Right ventricle myocardium superior (tissue), 1 donor: ENCODE measurements around the gene SULT1A1. TPM values are rescaled to one million over a fixed set of nuclear protein-coding genes. Genes with fewer than 3 reads are reported as not detected.
"Not testable (repeated sequence)": the region's sequence is repeated elsewhere in the genome, so short reads cannot be mapped to it uniquely, and the experiment has no call there.

Experiments used
- ATAC-seq: fragments of 200-7000 bp; cut with Tn5 transposase; one replicate; pipeline ENCODE4 v1.9.1; 2020; ENCODE audit warnings: mild to moderate bottlenecking; ENCODE audit not compliant: poor library complexity
- DNase-seq: peaks from one replicate; pipeline ENCODE4 v3.0.0-alpha.2; 2020
- intact Hi-C: fragments of 100-400 bp; cut with DNase I; formaldehyde crosslinking; loops from one replicate; pipeline ENCODE4 v1.11.2; 2022
- total RNA-seq: library from RNA; stranded (reverse); fragmentation: NEBNext Ultra II Directional; extraction: Animal tissue kit (Norgen Biotek cat#: 25700); gene quantifications from one replicate; pipeline ENCODE4 v1.2.1, GENCODE V29; 2021
- donor health status: DM: no; HTN: yes; CAD: no; lungs with severe emphysema.

SULT1A1 gene
- total RNA-seq, 1 donor from 2014 or later: 13.1 TPM

DNA sequence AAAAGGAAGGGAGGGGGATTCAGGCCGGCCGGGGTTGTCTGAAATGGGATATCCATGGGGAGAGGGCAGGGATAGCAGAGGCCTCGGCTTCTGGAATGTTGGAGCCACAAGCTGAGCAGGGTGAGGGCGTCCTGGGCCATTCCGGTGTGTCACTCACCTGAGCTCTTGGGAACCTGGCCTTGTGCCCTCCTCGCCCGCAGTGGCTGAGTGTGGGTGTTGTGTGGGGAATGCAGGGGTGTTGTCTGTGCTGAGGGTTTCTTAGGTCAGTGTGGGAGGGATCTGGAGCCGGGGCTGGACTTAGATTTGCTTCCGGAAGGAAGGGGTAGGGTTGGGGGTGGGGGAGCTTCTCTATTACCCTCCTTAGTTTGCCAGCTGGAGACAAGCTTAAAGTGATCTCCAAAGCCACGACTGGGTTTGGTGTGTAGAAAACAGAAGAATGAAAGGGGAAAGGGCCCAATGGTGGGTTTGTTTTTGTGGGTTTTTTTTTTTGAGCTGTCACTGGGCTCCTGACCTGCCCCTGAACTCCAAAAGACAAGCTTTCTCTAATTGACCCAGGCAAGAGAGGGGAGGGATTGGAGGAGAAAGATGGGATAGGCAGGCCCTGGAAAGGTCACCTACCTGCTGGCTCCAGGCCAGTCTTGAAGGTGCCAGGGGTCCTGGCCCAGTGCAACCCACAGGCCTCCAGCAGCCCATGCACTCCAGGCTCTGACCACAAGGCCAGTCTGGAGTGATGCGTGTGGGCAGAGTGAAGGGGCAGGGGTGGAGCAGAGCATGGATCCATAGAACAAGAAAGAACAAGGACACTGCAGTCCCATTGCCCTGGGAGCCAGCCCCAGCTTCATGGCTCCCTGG, 12.8 kb downstream of the SULT1A1 start, which contains the start of gene SULT1A2:
SULT1A2 (minus strand) TSS at position 211 of the 852 bp plus-strand sequence. CDS start 1,120 bp downstream, outside the sequence.
- no peak for DNase-seq
- ATAC-seq: peak; percentile 49
- intact Hi-C loops: no loop called here

DNA sequence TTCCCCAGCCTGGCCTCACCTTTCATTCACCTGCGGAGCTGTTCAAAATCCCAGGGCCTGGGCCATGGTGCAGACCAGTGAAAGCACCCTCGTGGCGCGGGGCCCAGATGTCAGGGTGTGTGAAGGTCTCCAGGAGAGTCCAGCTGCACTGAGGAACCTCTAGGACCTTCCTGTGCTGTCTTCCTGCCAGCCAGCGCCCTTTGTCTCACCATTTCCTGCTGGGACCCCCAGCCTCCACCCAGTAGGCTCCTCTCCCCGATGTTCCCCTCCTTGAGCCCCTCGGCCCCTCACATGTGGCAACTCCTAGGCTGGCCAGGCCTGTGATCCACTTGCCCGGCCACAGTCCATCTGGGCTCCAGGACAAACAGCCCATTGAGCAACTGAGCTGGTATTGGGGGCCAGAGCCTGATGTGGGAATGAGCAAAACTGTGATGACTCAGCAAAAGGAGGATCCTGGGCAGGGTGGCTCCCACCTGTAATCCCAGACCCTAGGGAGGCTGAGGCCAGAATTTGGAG, 13.7 kb downstream of the SULT1A1 start:
- intact Hi-C loops: no loop called here
- DNase-seq (no peak), ATAC-seq (peak; percentile 8)

DNA sequence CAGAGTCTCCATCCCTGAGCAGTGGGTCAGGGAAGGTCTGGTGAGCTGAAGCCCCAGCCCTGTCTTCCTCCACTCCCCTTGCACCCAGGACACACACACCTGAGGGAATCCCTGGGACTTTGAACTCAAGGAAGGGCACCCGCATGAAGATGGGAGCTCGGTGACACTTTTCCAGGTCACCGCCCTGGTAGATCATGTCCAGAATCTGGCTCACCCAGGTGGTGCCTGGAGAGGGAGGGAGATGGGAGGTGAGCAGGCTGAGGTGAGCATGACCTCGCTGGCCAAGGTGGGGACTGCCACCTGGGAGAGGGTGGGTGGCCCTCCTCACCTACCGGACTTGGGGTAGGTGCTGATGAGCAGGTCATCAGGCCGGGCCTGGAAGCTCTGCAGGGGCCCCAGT, 14.4 kb downstream of the SULT1A1 start:
- ATAC-seq, DNase-seq, intact Hi-C loops: not testable (repeated sequence)

DNA sequence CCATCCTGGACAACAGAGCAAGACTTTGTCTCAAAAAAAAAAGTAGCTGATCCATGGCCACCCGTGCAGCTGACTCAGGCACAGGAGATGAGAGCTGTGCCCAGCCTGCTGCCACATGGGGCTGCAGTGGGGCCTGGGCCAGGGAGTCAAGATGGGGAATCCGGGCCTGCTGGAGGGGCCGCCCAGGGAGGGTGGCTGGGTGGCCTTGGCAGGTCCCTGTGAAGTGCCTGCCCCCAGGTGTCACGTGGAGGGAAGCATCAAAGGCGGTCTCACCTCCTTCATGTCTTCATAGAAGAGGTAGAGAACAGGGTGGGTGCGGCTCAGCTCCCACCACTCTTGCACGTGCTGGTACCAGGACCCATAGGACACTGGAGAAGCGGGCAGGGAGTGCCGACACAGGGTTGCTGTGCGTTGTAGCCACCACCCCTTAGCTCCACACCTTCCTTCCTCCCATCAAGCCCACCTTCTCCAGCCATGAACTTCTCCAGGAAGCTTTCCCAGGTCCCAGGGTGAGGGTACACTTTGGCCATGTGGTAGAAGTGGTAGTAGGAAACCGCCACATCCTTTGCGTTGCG, 16.8 kb downstream of the SULT1A1 start:
- no peak for DNase-seq
- no peak for ATAC-seq
- intact Hi-C loops: no loop called here

DNA sequence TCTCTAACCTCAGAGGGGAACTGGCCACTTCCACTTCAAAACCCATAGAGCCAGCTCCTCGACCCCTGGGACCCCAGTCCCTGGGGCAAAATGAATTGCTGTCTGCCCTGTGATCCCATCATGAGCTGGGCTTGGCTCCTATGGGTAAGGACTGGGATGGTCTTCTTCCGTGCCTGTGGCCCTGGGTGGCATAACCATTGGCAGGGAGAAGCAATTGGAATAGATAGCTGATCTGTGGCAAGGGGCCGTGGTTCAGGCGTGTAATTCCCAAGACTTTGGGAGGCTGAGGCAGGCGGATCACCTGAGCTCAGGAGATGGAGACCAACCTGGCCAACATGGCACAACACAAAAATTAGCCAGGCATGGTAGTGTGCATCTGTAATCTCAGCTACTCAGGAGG, 17.3 kb downstream of the SULT1A1 start:
- ATAC-seq (no peak), DNase-seq (no peak)
- intact Hi-C loops: no loop called here

DNA sequence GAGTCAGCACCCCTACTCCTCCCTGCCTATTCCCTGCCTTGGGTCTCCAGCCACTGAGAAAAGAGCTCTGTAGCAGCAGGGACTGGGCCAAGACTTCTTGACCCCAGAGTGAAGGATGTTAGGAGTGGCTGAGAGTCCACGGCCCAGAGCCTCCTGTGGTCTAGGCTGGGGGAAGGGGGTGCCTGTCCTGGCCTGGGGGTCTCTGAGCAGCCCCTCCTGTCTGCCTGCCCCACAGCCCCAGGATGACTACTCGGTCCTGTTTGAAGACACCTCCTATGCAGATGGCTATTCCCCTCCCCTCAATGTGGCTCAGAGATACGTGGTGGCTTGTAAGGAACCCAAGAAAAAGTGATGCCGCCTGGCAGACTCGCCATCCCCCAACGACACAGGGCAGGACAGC, 18.5 kb downstream of the SULT1A1 start:
- intact Hi-C loops: no loop called here
- ATAC-seq (no peak), DNase-seq (no peak)

DNA sequence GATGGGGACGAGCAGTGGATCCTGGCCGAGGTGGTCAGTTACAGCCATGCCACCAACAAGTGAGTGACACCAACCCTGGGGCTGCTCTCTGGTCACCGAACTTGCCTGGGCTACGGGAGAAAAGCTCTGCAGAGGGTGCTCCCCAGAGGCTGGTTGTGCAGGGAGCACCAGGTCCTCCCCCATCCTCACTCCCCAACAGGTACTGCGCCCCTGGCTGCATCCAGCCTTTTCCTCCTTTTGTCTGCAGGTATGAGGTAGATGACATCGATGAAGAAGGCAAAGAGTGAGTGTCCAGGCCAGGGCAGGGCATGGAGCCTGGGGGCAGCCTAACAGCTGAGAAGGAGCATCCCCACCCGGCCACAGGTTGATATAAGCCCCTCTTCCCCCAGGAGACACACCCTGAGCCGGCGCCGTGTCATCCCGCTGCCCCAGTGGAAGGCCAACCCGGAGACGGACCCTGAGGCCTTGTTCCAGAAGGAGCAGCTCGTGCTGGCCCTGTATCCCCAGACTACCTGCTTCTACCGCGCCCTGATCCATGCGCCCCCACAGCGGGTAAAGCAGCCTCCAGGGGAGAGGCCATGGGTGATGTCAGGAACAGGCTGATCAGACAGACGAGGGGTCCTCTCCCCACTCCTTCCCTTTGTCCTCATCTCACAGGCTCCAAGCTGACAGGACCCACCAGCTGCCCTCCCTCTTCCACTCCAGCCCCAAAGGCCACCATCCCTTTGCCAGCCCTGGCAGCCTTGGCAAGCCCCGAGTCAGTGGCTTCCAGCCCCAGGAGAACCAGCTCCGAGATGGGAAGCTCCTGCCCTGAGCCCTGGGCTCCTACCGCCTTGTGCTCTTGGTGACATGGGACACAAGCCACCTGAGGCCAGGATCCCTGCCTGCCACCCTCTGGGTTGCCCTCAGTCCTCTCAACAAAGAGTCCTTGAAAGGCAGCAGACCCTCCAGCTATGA, 19.2 kb downstream of the SULT1A1 start:
- ATAC-seq (no peak), DNase-seq (no peak)
- intact Hi-C loops: no loop called here

DNA sequence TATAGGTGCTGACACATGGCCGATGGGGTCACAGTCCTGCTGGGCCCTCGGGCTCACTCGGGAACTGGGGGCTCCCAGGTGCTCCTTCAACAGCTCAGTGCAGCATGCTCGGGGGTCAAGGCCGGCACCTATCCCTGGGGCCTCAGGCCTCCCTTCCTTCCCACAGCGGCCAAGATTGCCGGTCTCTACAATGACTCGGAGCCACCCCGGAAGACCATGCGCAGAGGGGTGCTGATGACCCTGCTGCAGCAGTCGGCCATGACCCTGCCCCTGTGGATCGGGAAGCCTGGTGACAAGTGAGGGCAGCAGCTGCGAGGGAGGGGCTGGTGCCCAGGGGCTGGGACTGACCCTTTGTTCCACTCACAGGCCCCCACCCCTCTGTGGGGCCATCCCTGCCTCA, 19.9 kb downstream of the SULT1A1 start:
- ATAC-seq: no peak
- intact Hi-C loops: no loop called here
- DNase-seq: no peak

DNA sequence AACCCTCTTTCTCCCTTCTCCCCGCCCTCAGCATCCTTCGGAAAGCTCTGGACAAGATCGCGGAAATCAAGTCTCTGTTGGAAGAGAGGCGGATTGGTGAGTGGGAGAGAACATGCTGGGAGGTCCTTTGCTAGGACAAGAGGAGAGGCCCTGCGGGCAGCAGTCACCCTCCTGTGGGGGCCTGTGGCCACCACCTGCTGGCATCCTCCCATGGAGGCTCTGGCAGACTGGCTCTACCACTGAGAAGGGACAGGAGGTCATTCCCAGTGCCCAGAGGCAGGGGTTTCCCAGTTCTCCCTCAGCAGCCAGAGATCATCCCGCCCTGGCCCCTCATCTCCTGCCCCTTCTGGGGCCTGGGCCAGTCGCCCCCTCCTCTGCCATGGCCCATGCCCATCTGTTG, 20.8 kb downstream of the SULT1A1 start:
- intact Hi-C loops: no loop called here
- no peak for ATAC-seq
- no peak for DNase-seq

DNA sequence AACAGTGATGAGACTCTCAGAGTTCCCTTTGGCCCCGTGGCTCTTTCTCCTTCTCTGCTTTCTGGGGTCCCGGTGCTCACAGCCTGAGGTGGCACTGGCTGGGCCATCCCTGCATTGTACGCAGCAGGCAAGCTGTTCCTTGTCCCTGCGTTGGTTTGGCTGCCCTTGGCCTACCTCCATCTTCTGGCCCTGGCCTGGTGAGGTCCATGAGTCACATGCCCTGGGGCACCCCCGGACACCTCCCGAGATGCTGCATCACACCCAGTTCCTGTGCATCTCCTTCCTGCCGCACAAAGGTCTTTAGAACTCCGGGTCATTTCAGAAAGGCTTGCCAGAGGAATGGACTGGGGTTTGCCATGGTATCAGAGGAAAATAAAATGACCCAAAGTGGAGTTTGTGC, 22.5 kb downstream of the SULT1A1 start:
- ATAC-seq: no peak

DNA sequence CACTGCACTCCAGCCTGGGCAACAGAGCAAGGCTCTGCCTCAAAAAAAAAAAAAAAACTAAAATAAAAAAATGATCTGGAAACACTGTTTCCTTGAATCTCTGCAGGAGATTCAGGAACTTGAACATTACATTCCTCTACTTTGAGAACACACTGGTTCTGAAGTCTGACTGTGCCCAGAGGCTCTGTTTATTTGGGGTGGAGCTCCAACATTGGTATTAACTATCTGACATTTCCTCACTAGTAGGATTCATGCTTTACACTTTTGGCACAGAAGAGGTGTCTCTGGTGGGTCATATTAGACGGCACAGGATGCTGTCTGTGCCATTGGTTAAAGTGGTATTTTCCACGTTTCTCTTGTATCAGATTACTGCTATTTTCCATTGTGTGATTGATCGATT, 23.4 kb downstream of the SULT1A1 start:
- intact Hi-C loops: no loop called here
- DNase-seq: no peak
- no peak for ATAC-seq

More for the DNA sequence above, 22.5 kb downstream of the SULT1A1 start:
- intact Hi-C loops: no loop called here
- no peak for DNase-seq

DNA sequence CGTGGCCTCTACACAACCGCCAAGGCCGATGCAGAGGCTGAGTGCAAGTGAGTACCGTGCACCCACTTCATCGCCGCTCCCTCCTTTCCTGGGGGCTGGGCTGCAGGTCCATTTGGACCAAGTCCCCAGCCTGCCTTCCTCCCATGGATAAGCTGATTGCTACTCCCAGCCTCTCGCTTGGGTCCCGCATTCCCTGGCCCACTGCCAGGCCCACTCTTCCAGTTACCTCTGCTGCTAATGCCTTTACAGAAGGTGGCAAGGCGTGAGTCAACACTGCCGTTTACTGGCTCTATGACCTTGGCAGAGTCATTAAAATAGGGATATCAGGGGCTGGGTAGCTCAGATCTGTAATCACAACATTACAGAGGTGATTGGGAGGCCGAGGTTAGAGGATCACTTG, 24.2 kb downstream of the SULT1A1 start:
- intact Hi-C loops: no loop called here
- ATAC-seq (peak; percentile 25), DNase-seq (no peak)

DNA sequence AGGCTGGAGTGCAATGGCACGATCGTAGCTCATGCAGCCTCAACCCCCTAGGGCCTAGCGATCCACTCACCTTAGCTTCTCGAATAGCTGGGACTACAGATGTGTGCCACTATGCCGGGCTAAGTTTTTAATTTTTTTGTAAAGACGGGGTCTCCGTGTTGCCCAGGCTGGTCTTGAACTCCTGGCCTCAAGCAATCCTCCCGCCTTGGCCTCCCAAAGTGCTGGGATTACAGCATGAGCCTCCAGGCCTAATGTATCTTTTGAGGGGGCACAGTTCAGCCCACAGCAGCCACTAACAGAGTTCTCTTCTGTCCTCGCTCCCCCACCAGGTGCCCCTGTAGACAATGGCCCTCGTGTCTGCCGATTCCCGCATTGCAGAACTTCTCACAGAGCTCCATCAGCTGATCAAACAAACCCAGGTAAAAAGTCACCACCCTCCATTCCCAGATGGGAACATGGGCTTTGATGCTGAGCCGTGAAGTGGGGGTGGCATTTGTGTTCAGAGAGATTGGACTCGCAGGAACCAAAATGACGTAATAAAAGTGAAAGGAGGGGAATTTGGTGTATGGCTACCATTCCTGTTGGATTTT, 29.0 kb downstream of the SULT1A1 start:
- ATAC-seq (no peak), DNase-seq (no peak)
- intact Hi-C loops: no loop called here

DNA sequence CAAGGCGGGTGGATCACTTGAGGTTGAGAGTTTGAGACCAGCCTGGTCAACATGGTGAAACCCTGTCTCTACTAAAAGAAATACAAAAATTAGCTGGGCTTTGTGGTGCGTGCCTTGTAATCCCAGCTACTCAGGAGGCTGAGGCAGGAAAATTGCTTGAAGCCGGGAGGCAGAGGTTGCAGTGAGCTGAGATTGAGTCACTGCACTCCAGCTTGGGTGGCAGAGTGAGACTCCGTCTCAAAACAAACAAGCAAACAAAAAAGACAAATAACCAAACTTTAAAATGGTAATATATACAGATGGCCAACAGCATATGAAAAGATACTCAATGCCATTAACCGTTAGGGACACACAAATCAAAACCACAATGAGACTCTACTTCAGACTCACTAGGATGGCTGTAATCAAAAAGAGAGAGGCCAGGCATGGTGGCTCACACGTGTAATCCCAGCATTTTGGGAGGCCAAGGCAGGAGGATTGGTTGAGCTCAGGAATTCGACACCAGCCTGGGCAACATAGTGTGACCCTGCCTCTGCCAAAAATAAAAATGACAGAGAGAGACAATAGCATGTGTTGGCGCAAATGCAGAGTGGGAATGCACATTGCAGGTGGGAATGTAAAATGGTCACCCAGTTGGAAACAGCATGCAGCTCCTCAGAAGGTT, 34.3 kb downstream of the SULT1A1 start:
- DNase-seq: no peak
- ATAC-seq: no peak
- intact Hi-C loops: no loop called here

DNA sequence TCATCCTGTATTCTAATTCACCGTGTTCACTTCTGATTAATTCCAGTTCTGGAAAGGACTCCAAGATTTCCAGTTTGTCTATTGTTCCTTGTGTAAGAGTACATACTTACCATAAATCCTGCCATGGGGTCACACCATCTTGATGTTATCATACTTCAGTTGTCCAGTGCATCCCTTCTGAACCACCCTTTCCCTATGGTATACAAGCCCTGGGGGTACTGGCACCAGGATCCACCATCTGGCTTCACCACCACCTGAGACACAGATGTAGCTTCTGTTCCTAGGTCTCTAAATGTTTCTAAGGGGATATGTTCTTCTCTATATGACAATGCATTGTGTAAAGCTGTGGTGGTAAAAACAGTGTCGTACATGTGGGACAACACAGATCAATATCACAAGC, 34.9 kb downstream of the SULT1A1 start:
- intact Hi-C loops: no loop called here
- ATAC-seq (no peak), DNase-seq (no peak)

DNA sequence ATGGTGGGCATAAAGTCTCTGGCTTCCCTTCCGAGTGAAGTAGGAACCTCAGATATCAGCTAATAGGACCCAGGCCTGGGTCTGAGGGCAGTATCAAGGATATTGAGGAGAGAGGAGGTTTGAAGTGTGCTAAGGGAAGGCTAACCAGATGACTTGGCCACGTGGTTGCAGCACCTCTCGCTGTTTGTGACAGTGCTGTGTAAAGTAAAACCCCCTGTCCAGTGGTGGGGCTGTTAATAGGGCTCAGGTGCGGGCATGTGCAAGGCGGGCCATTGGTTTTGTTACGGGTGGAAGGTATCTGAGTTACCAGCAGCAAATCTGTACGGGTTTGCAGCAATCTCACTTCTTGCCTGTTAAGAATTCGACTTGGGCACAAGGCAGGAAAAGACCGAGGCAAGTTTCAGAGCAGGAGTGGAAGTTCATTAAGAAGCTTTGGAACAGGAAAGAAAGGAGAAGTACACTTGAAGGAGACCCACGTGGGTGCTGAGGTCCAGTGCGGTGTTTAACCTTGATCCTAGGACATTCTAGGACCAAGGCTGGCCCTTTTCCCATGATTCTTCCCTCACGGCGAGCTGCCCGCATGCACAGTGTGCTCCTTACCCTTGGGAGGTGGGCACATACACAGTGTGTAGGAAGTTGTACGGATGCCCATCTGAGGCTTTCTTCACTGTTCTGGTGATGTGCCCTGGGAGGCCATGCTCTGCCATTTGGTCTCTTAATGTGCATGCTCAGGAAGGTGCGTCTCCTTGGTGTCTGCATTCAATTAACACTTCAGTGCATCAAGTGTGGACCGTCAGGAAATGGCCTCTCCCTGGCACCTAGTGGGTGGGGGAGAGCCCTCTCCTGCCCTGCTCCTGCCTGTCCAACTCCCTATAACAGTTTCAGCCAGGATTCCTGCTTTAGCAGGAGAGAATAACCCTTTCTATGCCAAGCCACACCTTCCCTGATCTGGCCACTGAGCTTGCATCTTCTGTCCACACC, 35.8 kb downstream of the SULT1A1 start:
- intact Hi-C loops: no loop called here
- no peak for DNase-seq
- ATAC-seq: peak; percentile 26
